Endothelial cell of umbilical vein (primary cell): ENCODE data around the gene MECP2. TPM values are rescaled to one million over a fixed set of nuclear protein-coding genes. Genes with fewer than 3 reads are reported as not detected.

Source experiments
- BruUV-seq: library from RNA; stranded (reverse); fragments of 400-500 nt; replicated peaks from 2 replicates; lab custom pipeline; 2021; lab: Mats Ljungman, UMichigan
- CTCF ChIA-PET: fragments of 300-600, 350-600 bp; sonication (Branson Sonifier 250); formaldehyde crosslinking; loops from one replicate; lab custom pipeline; 2021; ENCODE audit warnings: antibody characterized with exemption, inconsistent platforms; lab: Charles Lee
- POLR2A ChIA-PET: fragments of 300-600, 350-600 bp; sonication (Branson Sonifier 250); formaldehyde crosslinking; loops from one replicate; lab custom pipeline; 2021; ENCODE audit warnings: antibody characterized with exemption, inconsistent platforms; lab: Charles Lee
- DNase-seq: peaks from one replicate; pipeline ENCODE4 v3.0.0-alpha.2; 2011; ENCODE audit warnings: low read depth, low spot score
- FAIRE-seq: peaks from 2 replicates; lab custom pipeline; 2011; peaks lifted over from hg19 to GRCh38; lab: Jason Lieb, UNC
- H2AFZ ChIP-seq: 2 replicates; pipeline ENCODE4 v1.6.0; 2012; ENCODE audit warnings: low read depth, low read length, control low read depth, inconsistent platforms
- H3K27ac ChIP-seq: 2 replicates; pipeline ENCODE4 v1.5.1; 2011; ENCODE audit warnings: low read depth, mild to moderate bottlenecking, control low read depth, low read length, moderate library complexity; ENCODE audit not compliant: insufficient read depth
- H3K27me3 ChIP-seq, 2 experiments: 2 replicates each; pipeline versions ENCODE4 v1.6.0 to v1.6.1; 2011; ENCODE audit warnings: low read length in 2 of 2, mixed read lengths in 1 of 2; ENCODE audit not compliant: control insufficient read depth in 2 of 2, insufficient read depth in 2 of 2
- H3K36me3 ChIP-seq, 2 experiments: 2 replicates in 1 of 2; 3 replicates in 1 of 2; pipeline ENCODE4 v1.5.1; 2011; ENCODE audit warnings: low read length in 2 of 2, mild to moderate bottlenecking in 1 of 2, moderate library complexity in 1 of 2; ENCODE audit not compliant: control insufficient read depth in 2 of 2, insufficient read depth in 2 of 2; ENCODE audit errors: extremely low read depth in 1 of 2
- H3K4me1 ChIP-seq: 3 replicates; pipeline ENCODE4 v1.5.1; 2011; ENCODE audit warnings: mild to moderate bottlenecking, low read length; ENCODE audit not compliant: control insufficient read depth, insufficient read depth; ENCODE audit errors: extremely low read depth
- H3K4me2 ChIP-seq: 2 replicates; pipeline ENCODE4 v1.6.1; 2011; ENCODE audit warnings: low read length, control low read depth, mixed read lengths; ENCODE audit not compliant: insufficient read depth
- H3K4me3 ChIP-seq, 3 experiments: fragments of 200-600 bp in 1 of 3; sonication (generic), shearing (Covaris generic) in 1 of 3; replicated peaks in 1 of 3; 2 replicates each; pipeline ENCODE4 v1.5.1; 2011 to 2016; ENCODE audit warnings: control low read depth in 3 of 3, low read length in 3 of 3, mild to moderate bottlenecking in 2 of 3, inconsistent platforms in 1 of 3, low read depth in 1 of 3, moderate library complexity in 1 of 3; ENCODE audit not compliant: insufficient read depth in 1 of 3
- H3K79me2 ChIP-seq: 2 replicates; pipeline ENCODE4 v1.6.0; 2012; ENCODE audit warnings: low read length, inconsistent platforms; ENCODE audit not compliant: control insufficient read depth, insufficient read depth
- H3K9ac ChIP-seq: replicated peaks from 2 replicates; pipeline ENCODE3; 2011; ENCODE audit warnings: low read length, control low read depth; ENCODE audit not compliant: insufficient read depth; ENCODE audit errors: extremely low read depth
- H3K9me1 ChIP-seq: replicated peaks from 3 replicates; pipeline ENCODE4 v1.6.0; 2011; ENCODE audit warnings: mild to moderate bottlenecking, low read length; ENCODE audit not compliant: control insufficient read depth, insufficient read depth; ENCODE audit errors: extremely low read depth
- H3K9me3 ChIP-seq: replicated peaks from 2 replicates; pipeline ENCODE4 v1.5.1; 2012; ENCODE audit warnings: low read length, inconsistent platforms; ENCODE audit not compliant: control insufficient read depth, insufficient read depth
- H4K20me1 ChIP-seq: replicated peaks from 2 replicates; pipeline ENCODE3; 2011; ENCODE audit warnings: mild to moderate bottlenecking, low read length; ENCODE audit not compliant: control insufficient read depth, insufficient read depth; ENCODE audit errors: extremely low read depth
- EZH2 ChIP-seq: IDR thresholded peaks from 2 replicates; pipeline ENCODE4 v1.6.1; 2012; ENCODE audit warnings: borderline replicate concordance, low read depth, mild to moderate bottlenecking, moderate library complexity, low read length, inconsistent platforms; ENCODE audit not compliant: severe bottlenecking
- FOS ChIP-seq: IDR thresholded peaks from 2 replicates; pipeline ENCODE4 v1.6.1; 2011; ENCODE audit warnings: mild to moderate bottlenecking, low read length, moderate library complexity, borderline replicate concordance; ENCODE audit not compliant: insufficient read depth
- JUN ChIP-seq: IDR thresholded peaks from 2 replicates; pipeline ENCODE4 v1.6.1; 2011; ENCODE audit warnings: borderline replicate concordance, low read depth; ENCODE audit not compliant: insufficient read length, insufficient read depth
- dilution Hi-C: fragments of 300-500 bp; cut with MboI; formaldehyde crosslinking; loops from one replicate; pipeline ENCODE4 v1.15.0; 2019; ENCODE audit warnings: low sequenced_read_pairs; ENCODE audit not compliant: extremely low pct_ligation_motif_present
- intact Hi-C: fragments of 100-400 bp; cut with micrococcal nuclease; formaldehyde crosslinking; loops from one replicate; pipeline ENCODE4 v1.10.0; 2022
- polyA plus RNA-seq, 4 experiments: library from polyadenylated mRNA; depleted of rRNA in 3 of 4; stranded (reverse) in 3 of 4; unstranded in 1 of 4; fragments of >200 nt; gene quantifications; 2 replicates each; pipeline versions ENCODE4 v1.2.1 to v1.2.3, GENCODE V29; 2011 to 2012; ENCODE audit warnings: missing spikeins in 1 of 4
- total RNA-seq: library from RNA; stranded (reverse); gene quantifications from 2 replicates; pipeline ENCODE4 v1.2.3, GENCODE V29; 2021
- TF ChIP-seq, protein P1 (sequence below), 2 donors: IDR thresholded peaks; 1 replicate in 1 of 2; 2 replicates in 1 of 2; pipeline ENCODE4 v1.5.1; 2011; ENCODE audit warnings: low read length in 2 of 2, mild to moderate bottlenecking in 2 of 2, moderate library complexity in 2 of 2, control low read depth in 1 of 2, inconsistent platforms in 1 of 2, low read depth in 1 of 2; ENCODE audit not compliant: insufficient read depth in 1 of 2; ENCODE audit errors: extremely low read depth in 1 of 2

MECP2 gene
- total and polyA plus RNA-seq, 2 donors (not counting 3 experiments of a cell fraction or from before 2014, with no cell fraction given): 9.0 to 45.3 TPM

DNA sequence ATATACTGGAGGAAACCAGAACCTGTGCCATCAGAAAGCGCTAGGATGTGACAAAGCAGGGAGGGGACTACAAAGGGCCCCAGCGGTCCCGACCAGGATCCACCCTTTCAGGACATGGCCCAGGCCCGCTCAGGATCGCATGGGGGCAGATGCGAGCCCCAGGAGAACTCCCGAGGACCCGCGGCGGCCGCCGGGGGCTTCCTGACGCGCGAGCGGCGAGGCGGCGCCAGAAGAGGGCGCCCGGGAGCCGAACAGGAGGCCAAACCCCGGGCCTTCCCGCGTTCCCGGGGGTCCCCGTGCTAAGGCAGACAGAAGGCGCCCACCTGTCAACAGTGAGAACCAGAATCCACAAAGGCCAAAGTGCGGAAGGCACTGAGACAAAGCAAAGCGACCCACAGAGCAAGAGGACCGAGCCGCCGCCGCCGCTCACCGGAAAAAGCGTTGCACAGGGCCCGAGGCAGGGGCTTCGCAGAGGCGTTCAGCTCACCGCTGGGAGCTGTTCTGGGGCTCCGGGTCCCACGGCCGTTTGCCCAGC, 39.2 kb upstream of the MECP2 start:
- H3K27me3 ChIP-seq: no peaks in the 10 kb centered on the region
- peak; percentile 72 for FAIRE-seq
- H3K9ac ChIP-seq: peak overlapping the region; percentile 33
- peak overlapping the region; percentile 13 for H3K27ac ChIP-seq
- TF ChIP-seq JUN (no peak), FOS (no peak), EZH2 (no peak)
- TF ChIP-seq, protein P1, sequence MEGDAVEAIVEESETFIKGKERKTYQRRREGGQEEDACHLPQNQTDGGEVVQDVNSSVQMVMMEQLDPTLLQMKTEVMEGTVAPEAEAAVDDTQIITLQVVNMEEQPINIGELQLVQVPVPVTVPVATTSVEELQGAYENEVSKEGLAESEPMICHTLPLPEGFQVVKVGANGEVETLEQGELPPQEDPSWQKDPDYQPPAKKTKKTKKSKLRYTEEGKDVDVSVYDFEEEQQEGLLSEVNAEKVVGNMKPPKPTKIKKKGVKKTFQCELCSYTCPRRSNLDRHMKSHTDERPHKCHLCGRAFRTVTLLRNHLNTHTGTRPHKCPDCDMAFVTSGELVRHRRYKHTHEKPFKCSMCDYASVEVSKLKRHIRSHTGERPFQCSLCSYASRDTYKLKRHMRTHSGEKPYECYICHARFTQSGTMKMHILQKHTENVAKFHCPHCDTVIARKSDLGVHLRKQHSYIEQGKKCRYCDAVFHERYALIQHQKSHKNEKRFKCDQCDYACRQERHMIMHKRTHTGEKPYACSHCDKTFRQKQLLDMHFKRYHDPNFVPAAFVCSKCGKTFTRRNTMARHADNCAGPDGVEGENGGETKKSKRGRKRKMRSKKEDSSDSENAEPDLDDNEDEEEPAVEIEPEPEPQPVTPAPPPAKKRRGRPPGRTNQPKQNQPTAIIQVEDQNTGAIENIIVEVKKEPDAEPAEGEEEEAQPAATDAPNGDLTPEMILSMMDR (IDR thresholded peaks at IDR 0.05; ENCODE audit: extremely low read depth in 1 of 2, insufficient read depth in 1 of 2, low read depth in 1 of 2, low read length in 2 of 2): peak; percentile 76 to 78
- peak overlapping the region in 1 of 3 experiments; percentile 21 for H3K4me3 ChIP-seq
- H3K4me1 ChIP-seq: peaks cover 13% of the 10 kb centered on the region
- H4K20me1 ChIP-seq: no peaks in the 10 kb centered on the region
- intact Hi-C loops (loop anchor here (1.0 kb wide), 1 partner anchor 39 kb away; the partner anchor contains the start of gene MECP2), dilution Hi-C loops (no loop called here)
- peak overlapping the region; percentile 88 for H2AFZ ChIP-seq
- CTCF ChIA-PET: interaction anchor here (0.6 to 1.5 kb wide), 5 partner anchors 13 to 171 kb away, joined by 3 to 20 read pairs (median 4); partner anchors contain the start of gene IRAK1
- H3K9me1 ChIP-seq: no peaks in the 10 kb centered on the region
- H3K79me2 ChIP-seq: no peaks in the 10 kb centered on the region
- peak overlapping the region; percentile 62 for H3K4me2 ChIP-seq
- BruUV-seq: no TSS peak
- POLR2A ChIA-PET: no interaction called here
- H3K36me3 ChIP-seq: no peaks in the 10 kb centered on the region
- peak; percentile 54 for DNase-seq
- no peaks in the 10 kb centered on the region for H3K9me3 ChIP-seq
